LoVo (cell line): Measurements from ENCODE around the gene CAMTA1.
"Not testable (repeated sequence)": the region's sequence is repeated elsewhere in the genome, so short reads cannot be mapped to it uniquely, and the experiment has no call there.

Source experiments
- DNase-seq: peaks from one replicate; pipeline ENCODE4 v3.0.0-alpha.2; 2016; ENCODE audit warnings: low spot score

CAMTA1 gene

GRCh38 chr1:6907201-6907600 is 121.9 kb downstream of the CAMTA1 start:
- no peak for DNase-seq

GRCh38 chr1:6907676-6908434 is 122.6 kb downstream of the CAMTA1 start:
- DNase-seq = no peak

GRCh38 chr1:6909401-6909800 is 124.1 kb downstream of the CAMTA1 start:
- no peak for DNase-seq

GRCh38 chr1:6909857-6910256 is 124.6 kb downstream of the CAMTA1 start:
- DNase-seq = no peak

- no peak for DNase-seq
These were observed 126.0 kb downstream of the CAMTA1 start for GRCh38 chr1:6911021-6911941.

GRCh38 chr1:6911974-6912373 is 126.7 kb downstream of the CAMTA1 start:
- DNase-seq = no peak

- DNase-seq = no peak
These were observed 127.3 kb downstream of the CAMTA1 start for GRCh38 chr1:6912518-6912917.

GRCh38 chr1:6913086-6913485 is 127.8 kb downstream of the CAMTA1 start:
- no peak for DNase-seq

GRCh38 chr1:6914706-6915105 is 129.5 kb downstream of the CAMTA1 start:
- DNase-seq = no peak

- no peak for DNase-seq
These were observed 130.8 kb downstream of the CAMTA1 start for GRCh38 chr1:6915999-6916565.

GRCh38 chr1:6917067-6917466 is 131.8 kb downstream of the CAMTA1 start:
- DNase-seq = no peak

- DNase-seq = no peak
These were observed 133.1 kb downstream of the CAMTA1 start for GRCh38 chr1:6918186-6918924.

GRCh38 chr1:6918925-6919511 is 133.8 kb downstream of the CAMTA1 start:
- no peak for DNase-seq

GRCh38 chr1:6921506-6921905 is 136.3 kb downstream of the CAMTA1 start:
- DNase-seq = not testable (repeated sequence)

- no peak for DNase-seq
These were observed 137.1 kb downstream of the CAMTA1 start for GRCh38 chr1:6922096-6922931.

- DNase-seq = no peak
These were observed 137.8 kb downstream of the CAMTA1 start for GRCh38 chr1:6923012-6923411.

GRCh38 chr1:6923416-6923815 is 138.2 kb downstream of the CAMTA1 start:
- DNase-seq = no peak

GRCh38 chr1:6923955-6924881 is 139.0 kb downstream of the CAMTA1 start:
- DNase-seq = no peak

GRCh38 chr1:6924891-6925290 is 139.6 kb downstream of the CAMTA1 start:
- DNase-seq = no peak

GRCh38 chr1:6927626-6928025 is 142.4 kb downstream of the CAMTA1 start:
- no peak for DNase-seq
